SK-N-SH treated with all-trans-retinoic acid at 6 μM for 48 hours (cell line): ENCODE data around the gene COX15.
"Not testable (repeated sequence)": the region's sequence is repeated elsewhere in the genome, so short reads cannot be mapped to it uniquely, and the experiment has no call there.

Experiments
- ATAC-seq: fragments of 200-7000 bp; cut with Tn5 transposase; 3 replicates; pipeline ENCODE4 v1.9.1; 2020; ENCODE audit warnings: mild to moderate bottlenecking, moderate library complexity
- ARNTL ChIP-seq: fragments of 450-650 bp; formaldehyde crosslinking; IDR thresholded peaks from 2 replicates; pipeline ENCODE4 v1.5.0; 2020; ENCODE audit warnings: low read depth, mild to moderate bottlenecking, moderate library complexity, borderline replicate concordance
- BACH2 ChIP-seq: fragments of 250-450 bp; sonication (Bioruptor Pico); IDR thresholded peaks from 2 replicates; pipeline ENCODE4 v1.9.0; 2021; ENCODE audit warnings: mild to moderate bottlenecking, borderline replicate concordance
- CSDC2 ChIP-seq: fragments of 250-450 bp; sonication (Bioruptor Pico); IDR thresholded peaks from 2 replicates; pipeline ENCODE4 v1.5.0; 2020; ENCODE audit warnings: mild to moderate bottlenecking, moderate library complexity
- CSRNP3 ChIP-seq: fragments of 250-450 bp; sonication (Bioruptor Pico); IDR thresholded peaks from 2 replicates; pipeline ENCODE4 v1.5.1; 2021; ENCODE audit warnings: mild to moderate bottlenecking, moderate library complexity
- ESRRG ChIP-seq: fragments of 250-450 bp; sonication (Bioruptor Pico); IDR thresholded peaks from 2 replicates; pipeline ENCODE4 v1.6.1; 2021; ENCODE audit warnings: mild to moderate bottlenecking
- GLIS3 ChIP-seq: fragments of 250-450 bp; sonication (Bioruptor Pico); IDR thresholded peaks from 2 replicates; pipeline ENCODE4 v1.5.0; 2020; ENCODE audit warnings: mild to moderate bottlenecking, moderate library complexity
- OSR1 ChIP-seq: fragments of 250-450 bp; sonication (Bioruptor Pico); IDR thresholded peaks from 2 replicates; pipeline ENCODE4 v1.8.0; 2022; ENCODE audit warnings: moderate library complexity, mild to moderate bottlenecking, inconsistent platforms
- POU6F1 ChIP-seq: fragments of 250-450 bp; sonication (Bioruptor Pico); IDR thresholded peaks from 2 replicates; pipeline ENCODE4 v1.8.0; 2021; ENCODE audit warnings: low read depth, mild to moderate bottlenecking, moderate library complexity, borderline replicate concordance
- PPARA ChIP-seq: fragments of 250-450 bp; sonication (Bioruptor Pico); IDR thresholded peaks from 2 replicates; pipeline ENCODE4 v1.5.0; 2020; ENCODE audit warnings: mild to moderate bottlenecking, borderline replicate concordance
- RARB ChIP-seq: fragments of 250-450 bp; sonication (Bioruptor Pico); IDR thresholded peaks from 2 replicates; pipeline ENCODE4 v1.8.0; 2021; ENCODE audit warnings: mild to moderate bottlenecking, moderate library complexity
- SNAI2 ChIP-seq: fragments of 250-450 bp; sonication (Bioruptor Pico); IDR thresholded peaks from 2 replicates; pipeline ENCODE4 v1.5.0; 2020; ENCODE audit warnings: mild to moderate bottlenecking, moderate library complexity
- TCF4 ChIP-seq: fragments of 250-450 bp; sonication (Bioruptor Pico); IDR thresholded peaks from 2 replicates; pipeline ENCODE4 v1.8.0; 2021; ENCODE audit warnings: mild to moderate bottlenecking, moderate library complexity, borderline replicate concordance
- TOX ChIP-seq: fragments of 250-450 bp; sonication (Bioruptor Pico); IDR thresholded peaks from 2 replicates; pipeline ENCODE4 v1.8.0; 2021; ENCODE audit warnings: mild to moderate bottlenecking, moderate library complexity, borderline replicate concordance
- TSHZ2 ChIP-seq: fragments of 250-450 bp; sonication (Bioruptor Pico); IDR thresholded peaks from 2 replicates; pipeline ENCODE4 v1.5.0; 2020; ENCODE audit warnings: mild to moderate bottlenecking, moderate library complexity
- ZC3H10 ChIP-seq: fragments of 250-450 bp; sonication (Bioruptor Pico); IDR thresholded peaks from 2 replicates; pipeline ENCODE4 v1.5.1; 2021; ENCODE audit warnings: mild to moderate bottlenecking, moderate library complexity
- ZFP3 ChIP-seq: fragments of 250-450 bp; sonication (Bioruptor Pico); IDR thresholded peaks from 2 replicates; pipeline ENCODE4 v1.5.0; 2020; ENCODE audit warnings: mild to moderate bottlenecking, moderate library complexity
- ZFP30 ChIP-seq: fragments of 450-650 bp; formaldehyde crosslinking; IDR thresholded peaks from 2 replicates; pipeline ENCODE4 v1.5.0; 2022; ENCODE audit warnings: mild to moderate bottlenecking, moderate library complexity
- ZNF565 ChIP-seq: fragments of 450-650 bp; formaldehyde crosslinking; conservative IDR thresholded peaks from 2 replicates; pipeline ENCODE4 v1.5.0; 2020; ENCODE audit warnings: low read depth, mild to moderate bottlenecking, moderate library complexity

The COX15 gene

GRCh38 chr10:99748823-99749451 is 17.0 kb upstream of the COX15 start (continued):
- no peak for TF ChIP-seq TSHZ2 (CRISPR knock-in tag)
- no peak for TF ChIP-seq ESRRG (CRISPR knock-in tag)
- no peak for TF ChIP-seq RARB
- TF ChIP-seq ZNF565 (CRISPR knock-in tag) = no peak
- no peak for TF ChIP-seq POU6F1 (CRISPR knock-in tag)
- TF ChIP-seq ZFP30 (CRISPR knock-in tag) = no peak
- no peak for TF ChIP-seq BACH2 (CRISPR knock-in tag)

GRCh38 chr10:99746166-99746565 is 14.2 kb upstream of the COX15 start:
- ATAC-seq = not testable (repeated sequence)

GRCh38 chr10:99743841-99744240 is 11.9 kb upstream of the COX15 start:
- TF ChIP-seq ESRRG (CRISPR knock-in tag) = no peak
- TF ChIP-seq RARB = no peak
- no peak for TF ChIP-seq PPARA (CRISPR knock-in tag)
- TF ChIP-seq SNAI2 (CRISPR knock-in tag) = no peak
- no peak for TF ChIP-seq OSR1 (CRISPR knock-in tag)
- no peak for TF ChIP-seq CSRNP3 (CRISPR knock-in tag)
- no peak for TF ChIP-seq BACH2 (CRISPR knock-in tag)
- TF ChIP-seq ZC3H10 (CRISPR knock-in tag) = no peak
- TF ChIP-seq TCF4 = no peak
- no peak for TF ChIP-seq TOX (CRISPR knock-in tag)
- TF ChIP-seq GLIS3 (CRISPR knock-in tag) = no peak
- no peak for TF ChIP-seq TSHZ2 (CRISPR knock-in tag)
- no peak for TF ChIP-seq CSDC2 (CRISPR knock-in tag)
- no peak for TF ChIP-seq ZFP3 (CRISPR knock-in tag)
- peak; percentile 15; the same call in 1 of the 3 replicates for ATAC-seq

- peak; percentile 86 for ATAC-seq
- TF ChIP-seq TSHZ2 (CRISPR knock-in tag) (no peak), ESRRG (CRISPR knock-in tag) (no peak), ARNTL (CRISPR knock-in tag) (no peak), CSRNP3 (CRISPR knock-in tag) (no peak)
These were observed 10.8 kb upstream of the COX15 start for GRCh38 chr10:99742701-99743100.
